HEK293 (cell line): Measurements from ENCODE around the gene PLXNA3.

Experiments used
- YY2 ChIP-seq: fragments of 450-650 bp; formaldehyde crosslinking; IDR thresholded peaks from 2 replicates; pipeline ENCODE4 v1.5.1; 2016; ENCODE audit warnings: missing biosample characterization, missing genetic modification characterization
- ZNF133 ChIP-seq: fragments of 450-650 bp; formaldehyde crosslinking; IDR thresholded peaks from 2 replicates; pipeline ENCODE4 v1.5.1; 2016; ENCODE audit warnings: missing biosample characterization, missing genetic modification characterization
- ZNF175 ChIP-seq: fragments of 450-650 bp; formaldehyde crosslinking; IDR thresholded peaks from 2 replicates; pipeline ENCODE4 v1.5.1; 2016; ENCODE audit warnings: missing biosample characterization, missing genetic modification characterization
- ZNF184 ChIP-seq: fragments of 450-650 bp; IDR thresholded peaks from 2 replicates; pipeline ENCODE4 v1.5.1; 2018; ENCODE audit warnings: missing biosample characterization, mild to moderate bottlenecking, missing genetic modification characterization
- ZNF596 ChIP-seq: fragments of 450-650 bp; IDR thresholded peaks from 2 replicates; pipeline ENCODE4 v1.5.0; 2018; ENCODE audit warnings: missing biosample characterization, mild to moderate bottlenecking, missing genetic modification characterization, moderate library complexity
- ZNF623 ChIP-seq: fragments of 450-650 bp; formaldehyde crosslinking; IDR thresholded peaks from 2 replicates; pipeline ENCODE4 v1.5.1; 2016; ENCODE audit warnings: missing biosample characterization, missing genetic modification characterization
- TF ChIP-seq, protein P1 (sequence below): fragments of 450-650 bp; formaldehyde crosslinking; IDR thresholded peaks from 2 replicates; pipeline ENCODE4 v1.5.1; 2016; ENCODE audit warnings: missing biosample characterization, missing genetic modification characterization

DNA sequence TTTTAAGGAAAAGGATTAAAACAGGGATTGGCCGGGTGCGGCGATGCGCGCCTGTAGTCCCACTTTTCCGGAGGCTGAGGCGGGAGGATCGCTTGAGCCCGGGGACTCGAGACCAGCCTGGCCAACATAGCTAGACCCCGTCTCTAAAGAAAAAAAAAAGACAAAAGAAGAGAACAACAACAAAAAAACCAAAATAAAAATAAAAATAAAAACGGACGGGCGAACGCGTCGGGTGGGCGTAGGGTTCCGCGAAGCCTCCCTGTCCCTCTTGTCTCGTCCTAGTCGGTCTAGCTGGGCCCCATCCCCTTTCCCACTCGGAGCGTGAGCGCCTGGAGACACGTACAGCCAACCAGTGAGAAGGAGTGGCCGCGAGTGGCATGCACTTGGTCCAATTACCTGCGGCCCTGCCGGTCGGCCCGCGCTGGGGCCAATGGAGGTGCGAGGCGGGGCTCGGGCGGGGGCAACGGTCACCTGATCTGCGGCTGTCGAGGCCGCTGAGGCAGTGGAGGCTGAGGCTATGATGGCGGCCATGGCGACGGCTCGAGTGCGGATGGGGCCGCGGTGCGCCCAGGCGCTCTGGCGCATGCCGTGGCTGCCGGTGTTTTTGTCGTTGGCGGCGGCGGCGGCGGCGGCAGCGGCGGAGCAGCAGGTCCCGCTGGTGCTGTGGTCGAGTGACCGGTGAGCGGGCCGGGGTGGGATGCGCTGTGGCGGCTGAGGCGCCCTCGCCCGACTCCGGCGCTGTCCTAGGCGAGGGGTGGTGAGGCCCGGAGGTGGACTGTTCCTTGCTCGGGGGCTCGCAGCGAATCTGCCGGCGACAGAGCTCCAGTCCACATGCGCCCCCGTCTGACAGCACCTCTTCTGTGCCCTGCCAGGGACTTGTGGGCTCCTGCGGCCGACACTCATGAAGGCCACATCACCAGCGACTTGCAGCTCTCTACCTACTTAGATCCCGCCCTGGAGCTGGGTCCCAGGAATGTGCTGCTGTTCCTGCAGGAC is 29.6 kb upstream of the PLXNA3 start, which contains the start of gene ATP6AP1:
- TF ChIP-seq ZNF623 (tag by site-specific recombination) = no peak
- no peak for TF ChIP-seq ZNF184 (tag by site-specific recombination)
- TF ChIP-seq, protein P1, sequence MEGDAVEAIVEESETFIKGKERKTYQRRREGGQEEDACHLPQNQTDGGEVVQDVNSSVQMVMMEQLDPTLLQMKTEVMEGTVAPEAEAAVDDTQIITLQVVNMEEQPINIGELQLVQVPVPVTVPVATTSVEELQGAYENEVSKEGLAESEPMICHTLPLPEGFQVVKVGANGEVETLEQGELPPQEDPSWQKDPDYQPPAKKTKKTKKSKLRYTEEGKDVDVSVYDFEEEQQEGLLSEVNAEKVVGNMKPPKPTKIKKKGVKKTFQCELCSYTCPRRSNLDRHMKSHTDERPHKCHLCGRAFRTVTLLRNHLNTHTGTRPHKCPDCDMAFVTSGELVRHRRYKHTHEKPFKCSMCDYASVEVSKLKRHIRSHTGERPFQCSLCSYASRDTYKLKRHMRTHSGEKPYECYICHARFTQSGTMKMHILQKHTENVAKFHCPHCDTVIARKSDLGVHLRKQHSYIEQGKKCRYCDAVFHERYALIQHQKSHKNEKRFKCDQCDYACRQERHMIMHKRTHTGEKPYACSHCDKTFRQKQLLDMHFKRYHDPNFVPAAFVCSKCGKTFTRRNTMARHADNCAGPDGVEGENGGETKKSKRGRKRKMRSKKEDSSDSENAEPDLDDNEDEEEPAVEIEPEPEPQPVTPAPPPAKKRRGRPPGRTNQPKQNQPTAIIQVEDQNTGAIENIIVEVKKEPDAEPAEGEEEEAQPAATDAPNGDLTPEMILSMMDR (tag by site-specific recombination) = peak; percentile 66; the same call in 1 of the 2 replicates
- no peak for TF ChIP-seq ZNF596
- peak; percentile 95 for TF ChIP-seq YY2 (tag by site-specific recombination)
- no peak for TF ChIP-seq ZNF133 (tag by site-specific recombination)
- no peak for TF ChIP-seq ZNF175 (tag by site-specific recombination)
